HL-60 (cell line): ENCODE data around the gene PCGF2.
A peak's percentile ranks its signal among the peaks of the same experiment; 100 is the strongest.

Experiments
- DNase-seq, 2 experiments: peaks; one replicate each; pipeline ENCODE4 v3.0.0-alpha.2; 2010 to 2020; ENCODE audit warnings: low read depth in 1 of 2, low spot score in 1 of 2
- H3K27ac ChIP-seq: fragments of 250-450 bp; sonication (Bioruptor Pico); replicated peaks from 2 replicates; pipeline ENCODE4 v1.5.1; 2020; ENCODE audit warnings: mild to moderate bottlenecking, moderate library complexity
- H3K27me3 ChIP-seq: fragments of 250-450 bp; sonication (Bioruptor Pico); 2 replicates; pipeline ENCODE4 v1.5.1; 2021; ENCODE audit warnings: mild to moderate bottlenecking, moderate library complexity; ENCODE audit not compliant: insufficient read depth, poor library complexity, severe bottlenecking
- H3K4me3 ChIP-seq: replicated peaks from 2 replicates; pipeline ENCODE4 v1.5.1; 2011; ENCODE audit warnings: mild to moderate bottlenecking, control low read depth, low read length; ENCODE audit not compliant: insufficient read depth
- CTCF ChIP-seq: IDR thresholded peaks from one replicate; pipeline ENCODE4 v1.5.1; 2011; ENCODE audit warnings: low read length, control low read depth, inconsistent platforms; ENCODE audit not compliant: insufficient read depth
- GABPA ChIP-seq: IDR thresholded peaks from 2 replicates; pipeline ENCODE4 v1.6.1; 2012; ENCODE audit warnings: low read depth
- POLR2AphosphoS5 ChIP-seq: IDR thresholded peaks from 2 replicates; pipeline ENCODE4 v1.6.1; 2012; ENCODE audit warnings: low read depth
- REST ChIP-seq: IDR thresholded peaks from 2 replicates; pipeline ENCODE4 v1.6.1; 2012; ENCODE audit warnings: low read depth; ENCODE audit not compliant: insufficient replicate concordance
- SPI1 ChIP-seq: IDR thresholded peaks from 2 replicates; pipeline ENCODE4 v1.6.1; 2012; ENCODE audit warnings: low read depth, mild to moderate bottlenecking, borderline replicate concordance

Gene PCGF2

GRCh38 chr17:38762231-38762630 lies 14.1 kb upstream of the PCGF2 start:
- Histone ChIP-seq H3K4me3 (no peak overlapping the region), H3K27ac (no peak overlapping the region), H3K27me3 (no peaks in the 10 kb centered on the region)
- DNase-seq, result no peak
- TF ChIP-seq GABPA, result no peak
- no peak for TF ChIP-seq CTCF
- no peak for TF ChIP-seq REST
- no peak for TF ChIP-seq SPI1
- no peak for TF ChIP-seq POLR2AphosphoS5

- DNase-seq, result peak in 1 of 2 experiments; percentile 37
- no peak overlapping the region for H3K4me3 ChIP-seq
- no peaks in the 10 kb centered on the region for H3K27me3 ChIP-seq
- H3K27ac ChIP-seq, result no peak overlapping the region
- peak; percentile 13 for TF ChIP-seq CTCF
- TF ChIP-seq POLR2AphosphoS5, result no peak
Observed at GRCh38 chr17:38761612-38762011, 13.5 kb upstream of the PCGF2 start.

- Histone ChIP-seq H3K27me3 (peaks cover 26% of the 10 kb centered on the region), H3K27ac (peak overlapping the region; percentile 80), H3K4me3 (peak overlapping the region; percentile 99)
- DNase-seq, result no peak
- TF ChIP-seq SPI1 (no peak), CTCF (no peak), POLR2AphosphoS5 (no peak), REST (no peak), GABPA (no peak)
Observed at GRCh38 chr17:38753071-38753506, 5.0 kb upstream of the PCGF2 start.

GRCh38 chr17:38752308-38753070 lies 4.4 kb upstream of the PCGF2 start, which contains the start of gene PSMB3:
Gene PSMB3, plus strand, starts transcription at chr17:38752741. Its CDS starts 86 bp downstream, at chr17:38752827.
- peak within 1 kb of the TSS; percentile 80 for H3K27ac ChIP-seq
- DNase-seq, result peak; percentile 100
- H3K4me3 ChIP-seq, result peak within 1 kb of the TSS; percentile 99
- H3K27me3 ChIP-seq, result peaks cover 30% of the 10 kb centered on the region
- TF ChIP-seq REST, result no peak
- TF ChIP-seq CTCF, result no peak
- peak; percentile 100 for TF ChIP-seq SPI1
- TF ChIP-seq POLR2AphosphoS5, result peak; percentile 50; the same call in 1 of the 2 replicates
- peak; percentile 74 for TF ChIP-seq GABPA
